DOHH2 (cell line): Measurements from ENCODE around the gene PROX2.

ENCODE experiments used
- H3F3A ChIP-seq: fragments of 200-600 bp; sonication (generic), shearing (Covaris generic); 2 replicates; pipeline ENCODE4 v1.6.0; 2016; ENCODE audit warnings: antibody characterized with exemption, mild to moderate bottlenecking; ENCODE audit not compliant: control insufficient read depth, insufficient read depth
- H3K27ac ChIP-seq: fragments of 200-600 bp; sonication (generic); 2 replicates; pipeline ENCODE4 v1.5.1; 2014; ENCODE audit warnings: low read depth, mild to moderate bottlenecking, low read length, moderate library complexity
- H3K27me3 ChIP-seq: fragments of 200-600 bp; sonication (generic); 2 replicates; pipeline ENCODE4 v1.6.1; 2014; ENCODE audit warnings: mild to moderate bottlenecking, low read length, mixed read lengths; ENCODE audit not compliant: control insufficient read depth
- H3K36me3 ChIP-seq: fragments of 200-600 bp; sonication (generic); 2 replicates; pipeline ENCODE4 v1.6.1; 2014; ENCODE audit warnings: mild to moderate bottlenecking, low read length, moderate library complexity, mixed read lengths; ENCODE audit not compliant: control insufficient read depth
- H3K4me1 ChIP-seq: fragments of 200-600 bp; sonication (generic); 2 replicates; pipeline ENCODE4 v1.6.1; 2014; ENCODE audit warnings: mild to moderate bottlenecking, low read length, mixed read lengths; ENCODE audit not compliant: control insufficient read depth
- H3K4me2 ChIP-seq: fragments of 200-600 bp; sonication (generic); 2 replicates; pipeline ENCODE4 v1.6.0; 2014; ENCODE audit warnings: mild to moderate bottlenecking, low read length, moderate library complexity
- H3K4me3 ChIP-seq: fragments of 200-600 bp; sonication (generic); 2 replicates; pipeline ENCODE4 v1.5.1; 2014; ENCODE audit warnings: mild to moderate bottlenecking, low read length, mixed read lengths
- H3K79me2 ChIP-seq: fragments of 200-600 bp; sonication (generic); 2 replicates; pipeline ENCODE4 v1.6.1; 2014; ENCODE audit warnings: mild to moderate bottlenecking, low read length, mixed read lengths; ENCODE audit not compliant: control insufficient read depth
- H3K9me2 ChIP-seq: fragments of 200-600 bp; sonication (generic); replicated peaks from 2 replicates; pipeline ENCODE4 v1.6.1; 2014; ENCODE audit warnings: mild to moderate bottlenecking, low read length, mixed read lengths; ENCODE audit not compliant: control insufficient read depth
- H3K9me3 ChIP-seq: fragments of 200-600 bp; sonication (generic); 2 replicates; pipeline ENCODE4 v1.6.1; 2014; ENCODE audit warnings: antibody characterized with exemption, low read length, mixed read lengths; ENCODE audit not compliant: control insufficient read depth, insufficient read depth
- H4K20me1 ChIP-seq: fragments of 200-600 bp; sonication (generic); 2 replicates; pipeline ENCODE4 v1.6.0; 2014; ENCODE audit warnings: low read depth, mild to moderate bottlenecking, antibody characterized with exemption, low read length, moderate library complexity; ENCODE audit not compliant: control insufficient read depth, insufficient read depth
- EZH2phosphoT487 ChIP-seq: fragments of 200-600 bp; sonication (generic); IDR thresholded peaks from 2 replicates; pipeline ENCODE4 v1.6.1; 2017; ENCODE audit warnings: borderline replicate concordance, mild to moderate bottlenecking, antibody characterized with exemption, low read length, moderate library complexity, mixed read lengths
- TF ChIP-seq, protein P1 (sequence below): fragments of 200-600 bp; sonication (generic); IDR thresholded peaks from one replicate; pipeline ENCODE4 v1.5.1; 2014; ENCODE audit warnings: antibody characterized with exemption, mild to moderate bottlenecking, low read depth, low read length; ENCODE audit not compliant: poor library complexity, severe bottlenecking

PROX2 gene

DNA sequence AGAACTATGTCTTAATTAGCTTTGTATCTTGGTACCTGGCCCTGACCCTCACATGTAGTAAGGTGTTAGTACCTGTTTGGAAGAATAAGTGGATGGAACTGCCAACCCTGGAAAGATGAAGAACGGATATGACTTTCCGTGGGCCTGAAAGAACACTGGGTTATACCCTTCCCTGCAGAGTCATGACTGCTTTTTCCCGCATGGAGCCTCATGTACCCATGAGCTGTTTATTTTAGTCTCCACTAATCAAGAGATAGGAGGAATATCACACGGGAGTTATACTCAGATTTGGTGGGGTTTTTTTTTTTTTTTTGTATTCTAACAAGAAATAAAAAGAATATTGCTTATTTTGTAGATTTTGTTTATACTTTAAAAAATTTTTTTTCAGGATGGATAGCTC, 21.7 kb upstream of the PROX2 start:
- Histone ChIP-seq H3K4me3 (no peak overlapping the region), H3K27ac (no peak overlapping the region), H3K4me1 (peaks cover 33% of the 10 kb centered on the region), H4K20me1 (peaks cover 10% of the 10 kb centered on the region; the same call in 1 of the 2 replicates), H3K27me3 (no peaks in the 10 kb centered on the region), H3K36me3 (peaks cover 100% of the 10 kb centered on the region), H3K79me2 (peaks cover 13% of the 10 kb centered on the region), H3K9me3 (no peaks in the 10 kb centered on the region), H3K9me2 (no peaks in the 10 kb centered on the region), H3F3A (peaks cover 7% of the 10 kb centered on the region; the same call in 1 of the 2 replicates), H3K4me2 (no peak overlapping the region)
- no peak for TF ChIP-seq EZH2phosphoT487
- TF ChIP-seq, protein P1, sequence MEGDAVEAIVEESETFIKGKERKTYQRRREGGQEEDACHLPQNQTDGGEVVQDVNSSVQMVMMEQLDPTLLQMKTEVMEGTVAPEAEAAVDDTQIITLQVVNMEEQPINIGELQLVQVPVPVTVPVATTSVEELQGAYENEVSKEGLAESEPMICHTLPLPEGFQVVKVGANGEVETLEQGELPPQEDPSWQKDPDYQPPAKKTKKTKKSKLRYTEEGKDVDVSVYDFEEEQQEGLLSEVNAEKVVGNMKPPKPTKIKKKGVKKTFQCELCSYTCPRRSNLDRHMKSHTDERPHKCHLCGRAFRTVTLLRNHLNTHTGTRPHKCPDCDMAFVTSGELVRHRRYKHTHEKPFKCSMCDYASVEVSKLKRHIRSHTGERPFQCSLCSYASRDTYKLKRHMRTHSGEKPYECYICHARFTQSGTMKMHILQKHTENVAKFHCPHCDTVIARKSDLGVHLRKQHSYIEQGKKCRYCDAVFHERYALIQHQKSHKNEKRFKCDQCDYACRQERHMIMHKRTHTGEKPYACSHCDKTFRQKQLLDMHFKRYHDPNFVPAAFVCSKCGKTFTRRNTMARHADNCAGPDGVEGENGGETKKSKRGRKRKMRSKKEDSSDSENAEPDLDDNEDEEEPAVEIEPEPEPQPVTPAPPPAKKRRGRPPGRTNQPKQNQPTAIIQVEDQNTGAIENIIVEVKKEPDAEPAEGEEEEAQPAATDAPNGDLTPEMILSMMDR = no peak

DNA sequence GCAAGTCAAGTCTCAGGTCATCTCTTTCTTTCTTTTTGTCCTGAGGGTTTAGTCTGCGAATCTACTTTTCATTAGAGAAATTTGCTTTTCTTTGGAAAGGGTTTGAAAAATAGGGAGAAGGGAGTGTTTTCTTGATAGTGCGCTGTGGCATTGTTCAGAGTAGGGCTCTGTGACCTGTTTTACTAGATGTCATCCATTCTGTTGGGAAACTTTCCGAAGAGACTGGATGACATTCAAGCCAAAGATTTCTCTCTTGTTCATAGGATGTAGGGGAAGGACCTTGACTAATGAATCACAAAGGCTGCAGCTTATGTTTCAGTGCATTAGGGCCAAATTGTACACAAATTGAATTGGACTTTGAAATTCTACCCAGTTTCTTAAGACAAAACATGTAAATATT, 20.5 kb upstream of the PROX2 start:
- H3K36me3 ChIP-seq = peaks cover 100% of the 10 kb centered on the region
- no peaks in the 10 kb centered on the region for H3K9me3 ChIP-seq
- H3K27me3 ChIP-seq = no peaks in the 10 kb centered on the region
- peaks cover 10% of the 10 kb centered on the region; the same call in 1 of the 2 replicates for H3F3A ChIP-seq
- no peak for TF ChIP-seq EZH2phosphoT487
- TF ChIP-seq, protein P1 = no peak
- no peak overlapping the region for H3K4me2 ChIP-seq
- no peak overlapping the region for H3K4me3 ChIP-seq
- H3K9me2 ChIP-seq = no peaks in the 10 kb centered on the region
- no peak overlapping the region for H3K27ac ChIP-seq
- peaks cover 10% of the 10 kb centered on the region; the same call in 1 of the 2 replicates for H4K20me1 ChIP-seq
- H3K79me2 ChIP-seq = peaks cover 18% of the 10 kb centered on the region
- peaks cover 33% of the 10 kb centered on the region for H3K4me1 ChIP-seq

DNA sequence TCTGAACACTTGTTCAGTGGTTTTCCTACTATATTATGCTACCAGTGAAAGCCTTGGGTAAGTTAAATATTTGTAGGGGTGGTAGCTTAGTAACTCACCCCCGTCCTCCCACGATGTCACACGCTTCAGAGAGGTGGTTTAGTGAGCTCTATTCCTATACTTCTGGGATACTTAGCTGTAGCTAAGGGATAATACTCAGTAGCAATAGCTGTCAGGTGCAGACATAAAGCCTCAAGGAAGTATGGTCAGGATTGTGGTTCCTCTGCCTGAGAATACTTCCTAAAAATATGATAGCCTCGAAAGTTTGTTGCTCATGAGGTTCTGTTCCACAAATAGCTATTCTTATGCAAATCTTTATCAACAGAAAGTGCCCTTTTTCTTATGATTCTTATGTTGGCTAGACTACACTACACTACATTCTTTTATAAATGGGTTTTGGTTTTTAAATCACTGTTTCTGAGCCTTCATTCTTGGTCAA, 17.7 kb upstream of the PROX2 start:
- H3K36me3 ChIP-seq = peaks cover 96% of the 10 kb centered on the region
- H4K20me1 ChIP-seq = peaks cover 15% of the 10 kb centered on the region
- H3K27ac ChIP-seq = no peak overlapping the region
- H3K9me3 ChIP-seq = no peaks in the 10 kb centered on the region
- H3K4me2 ChIP-seq = peak overlapping the region; percentile 37
- peaks cover 29% of the 10 kb centered on the region for H3K79me2 ChIP-seq
- no peaks in the 10 kb centered on the region for H3K9me2 ChIP-seq
- H3K4me3 ChIP-seq = no peak overlapping the region
- peaks cover 12% of the 10 kb centered on the region for H3F3A ChIP-seq
- peaks cover 35% of the 10 kb centered on the region for H3K4me1 ChIP-seq
- H3K27me3 ChIP-seq = no peaks in the 10 kb centered on the region
- TF ChIP-seq EZH2phosphoT487 = no peak
- TF ChIP-seq, protein P1 = no peak
